Activated gamma-delta T cell treated with anti-CD3 and anti-CD28 coated beads, Interleukin-2, amount 50 U/mL, for 16 hours (primary cell): Measurements from ENCODE around the gene RAC3.
A peak's percentile ranks its signal among the peaks of the same experiment; 100 is the strongest.
"Not testable (repeated sequence)": the region's sequence is repeated elsewhere in the genome, so short reads cannot be mapped to it uniquely, and the experiment has no call there.

Source experiments
- DNase-seq: peaks from one replicate; pipeline ENCODE4 v3.0.0-alpha.2; 2020; ENCODE audit warnings: low read depth

Gene RAC3

DNA sequence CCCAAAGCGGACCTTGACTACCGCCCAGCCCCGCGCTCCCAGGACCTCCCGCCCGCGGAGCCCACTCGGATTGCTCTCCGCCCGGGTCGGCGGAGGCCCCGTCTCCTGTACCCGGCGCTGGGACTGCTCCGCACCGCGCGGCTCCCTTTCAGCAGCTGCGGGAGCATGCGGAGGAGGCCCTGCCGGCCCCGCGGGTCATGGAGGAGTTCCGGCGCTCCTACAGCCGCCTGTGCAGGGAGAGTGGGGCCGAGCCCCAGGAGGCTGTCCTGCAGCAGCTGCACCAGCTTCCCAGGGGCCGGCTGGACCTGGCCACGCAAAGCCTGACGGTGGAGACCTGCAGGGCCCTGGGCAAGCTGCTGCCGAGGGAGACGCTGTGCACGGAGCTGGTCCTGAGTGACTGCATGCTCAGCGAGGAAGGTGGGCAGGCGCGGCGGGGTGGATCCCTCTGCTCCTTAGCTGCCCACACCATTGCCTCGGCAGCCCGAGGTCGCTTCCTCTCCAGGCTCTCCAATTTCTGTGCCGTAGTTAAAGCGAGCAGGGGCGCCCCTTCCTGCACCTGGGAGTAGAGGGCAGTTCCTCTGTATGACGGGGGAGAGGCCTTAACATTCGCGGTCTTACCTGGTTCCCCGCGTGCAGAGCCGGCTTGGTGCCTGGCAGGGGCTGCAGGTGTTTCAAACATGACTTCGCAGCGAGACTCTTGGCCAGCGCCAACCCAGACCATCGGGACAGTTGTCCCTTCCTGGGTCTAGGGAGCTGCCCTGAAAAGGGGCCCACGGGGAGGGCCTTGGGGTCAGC, 7.8 kb upstream of the RAC3 start:
- DNase-seq = no peak

DNA sequence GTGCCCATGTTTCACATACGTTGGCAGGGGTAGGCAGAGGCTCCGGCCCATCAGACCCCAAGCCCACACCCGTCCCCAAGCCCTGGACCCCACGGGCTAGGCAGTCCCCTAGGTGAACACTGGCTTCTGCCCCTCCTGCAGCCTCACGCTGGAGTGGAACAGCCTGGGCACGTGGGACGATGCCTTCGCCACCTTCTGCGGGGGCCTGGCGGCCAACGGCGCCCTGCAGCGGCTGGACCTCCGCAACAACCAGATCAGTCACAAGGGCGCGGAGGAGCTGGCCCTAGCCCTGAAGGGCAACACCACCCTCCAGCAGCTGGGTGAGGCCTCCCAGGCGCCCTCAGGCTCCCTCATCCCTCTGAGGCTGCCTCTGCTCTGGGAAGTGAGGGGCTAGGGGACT, 6.6 kb upstream of the RAC3 start:
- no peak for DNase-seq

DNA sequence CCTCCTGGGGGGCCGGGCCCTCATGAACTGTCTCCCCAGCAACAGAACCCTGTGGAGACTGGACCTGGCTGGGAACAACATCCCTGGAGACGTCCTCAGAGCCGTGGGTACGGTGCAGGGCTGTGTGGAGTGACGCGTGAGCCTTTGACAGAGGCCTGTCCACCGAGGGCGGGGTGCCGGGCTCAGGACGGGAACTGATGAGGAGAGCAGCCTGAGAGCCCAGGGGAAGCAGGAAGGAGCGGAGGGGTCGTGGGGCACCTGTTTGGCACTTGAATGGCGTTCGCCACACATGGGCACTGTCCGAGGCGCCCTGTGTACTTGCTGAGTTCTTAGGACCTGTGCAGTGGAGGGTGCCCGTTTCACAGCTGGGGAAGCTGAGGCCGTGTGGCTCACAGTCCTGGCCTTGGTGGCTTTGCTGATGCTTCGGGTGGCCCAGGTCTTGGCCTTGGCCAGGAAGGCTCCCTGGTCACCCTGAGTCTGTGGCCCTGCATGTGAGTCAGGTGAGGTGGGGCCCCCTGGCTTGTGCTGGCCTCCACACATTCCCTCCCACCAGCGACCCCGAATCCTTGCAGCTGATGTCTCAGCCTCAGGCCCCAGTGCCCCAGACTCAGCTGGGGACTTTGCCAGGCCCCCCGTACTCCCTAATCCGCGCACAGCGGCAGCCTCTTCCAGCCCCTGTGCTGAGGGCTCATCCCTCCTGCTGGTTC, 5.9 kb upstream of the RAC3 start:
- DNase-seq = no peak

DNA sequence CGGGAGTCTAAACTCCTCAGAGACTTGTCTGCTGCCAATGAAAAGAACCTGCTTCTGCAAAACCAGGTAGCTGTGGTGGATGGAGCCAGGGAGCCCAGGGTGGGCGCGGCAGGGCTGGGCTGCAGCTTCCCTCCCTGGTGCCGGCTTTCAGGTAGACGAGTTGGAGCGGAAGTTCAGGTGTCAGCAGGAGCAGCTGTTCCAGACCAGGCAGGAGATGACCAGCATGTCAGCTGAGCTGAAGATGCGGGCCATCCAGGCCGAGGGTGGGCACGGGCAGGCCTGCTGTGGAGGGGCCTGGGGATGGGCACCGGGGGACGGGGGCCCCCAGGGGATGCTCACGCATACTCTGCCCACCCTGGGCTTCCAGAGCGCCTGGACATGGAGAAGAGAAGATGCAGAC, 3.2 kb upstream of the RAC3 start:
- no peak for DNase-seq

DNA sequence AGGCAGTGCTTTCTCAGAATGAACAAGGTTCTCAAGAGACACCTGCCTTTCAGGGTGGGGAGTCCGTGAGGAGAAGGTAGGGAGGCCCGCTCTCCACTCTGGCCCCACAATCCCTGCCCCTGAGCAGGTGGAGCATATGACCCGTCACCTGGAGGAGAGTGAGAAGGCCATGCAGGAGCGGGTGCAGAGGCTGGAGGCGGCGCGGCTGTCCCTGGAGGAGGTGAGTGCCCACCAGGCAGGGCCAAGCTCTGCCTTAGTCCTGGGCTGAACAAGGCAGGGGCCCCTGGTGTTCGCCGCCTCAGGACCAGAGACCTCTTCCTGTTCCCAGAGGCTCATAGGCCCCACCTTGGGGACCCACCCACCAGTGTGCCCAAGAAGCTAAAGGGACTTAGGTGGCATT, 2.5 kb upstream of the RAC3 start:
- DNase-seq = no peak

DNA sequence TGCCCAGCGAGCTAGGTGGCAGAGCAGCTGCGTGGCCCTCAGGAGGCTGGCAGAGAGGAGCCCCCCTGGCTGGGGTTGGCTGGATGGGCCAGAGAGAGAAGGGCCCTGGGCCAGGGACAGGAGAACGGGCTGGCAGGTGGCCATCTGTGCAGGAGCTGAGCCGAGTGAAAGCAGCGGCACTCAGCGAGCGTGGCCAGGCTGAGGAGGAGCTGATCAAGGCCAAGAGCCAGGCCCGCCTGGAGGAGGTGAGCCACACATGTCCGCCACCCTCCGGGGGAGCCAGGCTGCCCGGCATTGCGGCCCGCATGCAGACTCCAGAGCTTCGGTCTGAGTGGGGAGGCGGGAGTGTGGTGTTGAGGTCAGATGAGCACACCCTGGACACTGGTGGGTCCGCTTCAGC, 2.1 kb upstream of the RAC3 start:
- no peak for DNase-seq

DNA sequence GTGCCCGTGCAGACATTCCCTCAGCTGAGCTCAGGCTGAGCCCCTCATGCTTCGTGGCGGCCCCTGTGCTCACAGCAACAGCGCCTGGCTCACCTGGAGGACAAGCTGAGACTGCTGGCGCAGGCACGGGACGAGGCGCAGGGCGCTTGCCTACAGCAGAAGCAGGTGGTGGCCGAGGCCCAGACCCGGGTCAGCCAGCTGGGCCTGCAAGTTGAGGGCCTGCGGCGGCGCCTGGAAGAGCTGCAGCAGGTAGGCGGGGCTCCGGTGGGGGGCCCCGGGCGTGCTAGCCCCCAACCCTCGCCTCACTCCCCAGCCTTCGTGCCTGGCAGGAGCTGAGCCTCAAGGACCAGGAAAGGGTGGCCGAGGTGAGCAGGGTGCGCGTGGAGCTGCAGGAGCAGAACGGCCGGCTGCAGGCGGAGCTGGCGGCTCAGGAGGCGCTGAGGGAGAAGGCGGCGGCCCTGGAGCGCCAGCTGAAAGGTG, 1.4 kb upstream of the RAC3 start:
- no peak for DNase-seq

DNA sequence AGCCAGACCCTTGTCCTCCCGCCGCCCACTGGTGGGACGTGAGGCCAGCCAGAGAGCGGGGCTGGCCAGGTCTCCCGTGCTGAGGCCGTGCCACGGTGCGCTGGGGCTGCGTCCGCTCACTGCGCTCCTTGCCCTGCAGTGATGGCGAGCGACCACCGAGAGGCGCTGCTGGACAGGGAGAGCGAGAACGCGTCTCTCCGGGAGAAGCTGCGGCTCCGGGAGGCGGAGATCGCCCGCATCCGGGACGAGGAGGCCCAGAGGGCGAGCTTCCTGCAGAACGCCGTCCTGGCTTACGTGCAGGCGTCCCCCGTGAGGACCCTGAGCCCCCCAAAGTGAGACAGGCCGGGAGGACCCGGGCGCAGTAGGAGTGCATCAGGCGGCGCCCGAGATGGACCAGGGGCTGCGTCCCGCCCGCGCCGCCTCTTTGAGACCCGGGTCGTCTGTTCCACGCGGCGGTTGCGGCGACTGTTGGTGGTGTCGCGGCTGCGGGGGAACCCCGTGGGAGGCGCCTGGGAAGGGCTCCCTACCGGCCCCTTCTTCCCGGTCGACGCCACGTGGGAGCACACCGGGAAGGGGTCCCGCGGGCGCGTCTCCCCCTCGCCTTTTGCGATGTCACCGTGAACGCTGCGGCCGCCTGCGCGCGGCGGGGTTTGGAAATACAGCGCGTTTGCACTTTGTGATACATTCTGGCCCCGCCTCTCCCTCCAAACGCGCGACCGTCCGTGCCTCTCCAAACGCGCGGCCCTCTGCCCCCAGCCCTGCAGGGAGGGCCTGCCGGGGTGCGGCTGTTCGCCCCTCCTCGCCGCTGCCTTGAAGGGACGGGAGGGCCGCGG, 792 bp upstream of the RAC3 start:
- DNase-seq = peak; percentile 71

DNA sequence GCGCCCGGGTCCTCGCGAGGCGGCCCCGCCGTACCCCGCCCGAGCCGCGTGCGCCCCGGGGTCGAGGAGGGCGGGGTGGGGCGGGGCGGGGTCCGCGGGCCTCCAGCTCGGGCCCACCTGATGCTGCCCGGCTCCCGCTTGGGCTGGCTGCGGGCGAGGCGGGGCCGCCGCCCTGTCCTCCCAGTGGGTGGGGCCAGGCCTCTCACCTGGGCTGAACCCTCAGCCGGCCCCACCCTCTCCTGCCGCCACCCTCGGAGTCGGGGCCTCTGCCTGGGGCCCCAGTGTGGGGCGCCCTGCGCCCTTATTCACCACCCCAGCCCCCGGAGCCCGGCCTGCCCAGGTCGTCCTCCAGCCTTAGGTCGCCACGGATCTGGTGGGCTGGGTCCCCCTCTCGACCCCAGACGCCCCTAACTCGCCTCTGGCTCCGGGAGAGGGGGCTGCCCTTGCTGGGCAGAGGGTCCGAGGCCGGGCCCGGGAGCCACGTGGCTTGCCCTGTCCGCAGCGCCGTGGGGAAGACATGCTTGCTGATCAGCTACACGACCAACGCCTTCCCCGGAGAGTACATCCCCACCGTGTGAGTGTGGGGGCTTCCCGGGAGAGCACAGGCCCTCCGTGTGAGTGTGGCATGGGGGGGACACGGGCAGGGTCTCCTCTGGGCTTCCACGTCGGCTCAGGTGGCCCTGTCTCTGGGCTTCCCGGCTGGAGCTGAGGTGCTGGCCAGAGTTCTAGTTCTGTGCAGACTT, 578 bp downstream of the RAC3 start:
- no peak for DNase-seq

DNA sequence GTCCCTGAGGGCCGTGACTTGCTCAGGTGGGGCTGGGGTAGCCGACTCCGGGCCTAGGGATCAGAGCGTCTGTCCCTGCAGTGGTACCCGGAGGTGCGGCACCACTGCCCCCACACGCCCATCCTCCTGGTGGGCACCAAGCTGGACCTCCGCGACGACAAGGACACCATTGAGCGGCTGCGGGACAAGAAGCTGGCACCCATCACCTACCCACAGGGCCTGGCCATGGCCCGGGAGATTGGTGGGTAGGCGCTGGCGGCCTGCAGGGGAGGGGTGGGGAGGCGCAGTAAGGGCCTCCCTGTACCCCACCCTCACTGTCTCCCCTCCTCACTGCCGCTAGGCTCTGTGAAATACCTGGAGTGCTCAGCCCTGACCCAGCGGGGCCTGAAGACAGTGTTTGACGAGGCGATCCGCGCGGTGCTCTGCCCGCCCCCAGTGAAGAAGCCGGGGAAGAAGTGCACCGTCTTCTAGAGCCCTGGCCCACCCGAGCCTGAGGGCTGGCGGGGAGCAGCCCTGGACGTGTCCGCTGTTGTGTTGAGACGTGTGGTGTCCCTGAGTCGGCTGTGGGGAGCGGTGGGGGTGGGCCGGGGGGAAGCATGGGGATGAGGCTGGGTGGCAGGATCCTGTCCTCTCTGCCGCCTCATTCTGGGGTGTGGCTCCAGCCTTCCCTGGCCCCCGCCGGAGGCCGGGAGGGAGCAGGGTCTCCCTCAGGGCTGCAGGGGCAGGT, 2.0 kb downstream of the RAC3 start:
- DNase-seq = no peak

DNA sequence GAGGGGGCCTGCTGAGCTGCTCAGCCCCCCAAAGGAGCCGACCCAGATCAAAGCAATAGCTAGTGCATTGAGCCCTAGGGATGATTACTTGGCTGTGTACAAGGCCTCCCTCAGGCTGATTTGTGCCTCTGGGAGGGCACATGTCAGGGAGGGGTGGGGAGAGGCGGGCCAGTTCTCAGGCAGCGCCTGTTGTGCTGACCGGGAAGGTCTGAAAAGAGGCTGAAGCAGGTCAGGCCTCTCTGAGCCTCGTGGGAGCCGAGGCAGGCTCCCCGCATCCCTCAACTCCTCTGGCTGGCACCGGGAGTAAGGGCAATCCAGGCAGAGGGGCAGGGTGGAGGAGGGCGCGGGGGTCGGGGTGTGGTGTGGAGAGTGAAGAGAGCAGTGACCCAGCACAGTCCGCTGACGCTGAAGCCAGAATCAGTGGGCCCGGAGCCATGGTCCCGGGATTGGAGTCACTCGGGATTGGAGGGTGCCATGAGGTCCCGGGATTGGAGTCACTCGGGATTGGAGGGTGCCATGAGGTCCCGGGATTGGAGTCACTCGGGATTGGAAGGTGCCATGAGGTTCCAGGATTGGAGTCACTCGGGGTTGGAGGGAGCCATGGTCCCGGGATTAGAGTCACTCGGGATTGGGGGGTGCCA, 3.0 kb downstream of the RAC3 start:
- no peak for DNase-seq

DNA sequence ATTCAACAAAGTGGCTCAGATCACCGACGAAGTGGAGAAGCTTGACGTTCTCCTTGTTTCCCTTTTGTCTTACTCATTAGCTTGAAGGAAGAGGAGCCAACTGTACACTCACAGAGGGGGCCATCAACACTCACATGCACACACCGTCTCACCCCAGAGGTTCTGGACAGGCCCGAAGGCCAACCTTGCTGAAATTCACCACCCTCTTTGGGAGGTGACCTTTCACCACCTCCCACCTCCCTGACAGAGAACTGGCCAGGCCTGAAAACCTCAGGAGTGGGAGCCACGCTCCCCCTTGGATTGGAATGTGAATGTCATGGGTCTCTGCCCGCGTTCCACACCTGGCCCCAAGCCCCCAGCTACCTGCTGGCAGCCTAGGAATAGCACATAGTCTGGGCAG, 4.0 kb downstream of the RAC3 start:
- DNase-seq = no peak

DNA sequence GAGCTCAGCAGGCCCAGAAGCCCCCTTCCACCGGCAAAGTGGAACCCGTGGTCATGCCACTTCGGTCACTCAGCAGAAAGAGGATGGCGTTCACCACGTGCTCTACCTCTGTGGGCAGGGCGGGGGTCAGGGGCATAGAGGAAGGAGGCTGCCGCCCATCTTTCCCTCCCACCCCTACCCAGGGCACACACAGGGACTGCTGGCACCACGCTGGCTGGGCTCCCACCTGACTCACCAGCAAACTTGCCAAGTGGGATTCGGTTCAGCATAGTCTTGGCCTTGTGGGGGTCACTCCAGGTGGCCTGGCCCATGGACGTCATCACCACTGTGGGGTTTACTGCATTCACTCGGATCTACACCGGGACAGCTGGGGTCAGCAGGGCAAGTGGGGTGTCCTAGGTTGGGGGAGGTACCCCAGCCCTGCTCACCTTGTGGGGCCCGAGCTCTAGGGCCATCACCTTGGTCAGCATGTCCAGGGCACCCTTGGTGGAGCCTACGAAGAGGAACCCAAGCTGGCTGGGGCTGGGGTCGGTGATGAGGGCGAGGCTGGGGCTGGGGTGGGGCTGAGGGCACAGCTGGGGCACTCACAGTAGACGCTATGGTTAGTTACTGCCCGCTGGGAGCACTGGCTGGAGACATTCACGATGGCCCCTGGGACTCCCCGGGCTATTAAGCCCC, 4.6 kb downstream of the RAC3 start:
- DNase-seq = no peak

DNA sequence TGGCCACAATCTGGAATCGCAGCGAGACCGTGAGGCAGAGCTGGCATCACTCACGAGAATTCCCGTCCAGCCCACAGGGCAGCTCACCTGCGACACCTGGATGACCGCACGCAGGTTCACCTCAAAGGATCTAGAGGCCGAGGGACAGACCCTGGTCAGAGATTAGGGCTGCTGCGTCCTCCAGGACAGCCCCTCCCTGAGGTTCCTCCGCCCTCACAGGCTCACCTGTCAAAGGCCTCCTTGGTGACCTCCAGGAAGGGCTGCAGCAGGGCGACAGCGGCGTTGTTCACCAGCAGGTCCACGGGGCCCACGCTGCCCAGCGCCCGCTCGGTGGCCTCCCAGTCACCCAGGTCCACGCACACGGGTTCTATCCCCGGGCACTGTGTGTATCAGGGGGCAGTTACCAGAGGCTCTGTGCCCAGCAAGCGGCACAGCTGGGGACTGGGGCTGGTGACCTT, 5.2 kb downstream of the RAC3 start:
- DNase-seq = no peak

DNA sequence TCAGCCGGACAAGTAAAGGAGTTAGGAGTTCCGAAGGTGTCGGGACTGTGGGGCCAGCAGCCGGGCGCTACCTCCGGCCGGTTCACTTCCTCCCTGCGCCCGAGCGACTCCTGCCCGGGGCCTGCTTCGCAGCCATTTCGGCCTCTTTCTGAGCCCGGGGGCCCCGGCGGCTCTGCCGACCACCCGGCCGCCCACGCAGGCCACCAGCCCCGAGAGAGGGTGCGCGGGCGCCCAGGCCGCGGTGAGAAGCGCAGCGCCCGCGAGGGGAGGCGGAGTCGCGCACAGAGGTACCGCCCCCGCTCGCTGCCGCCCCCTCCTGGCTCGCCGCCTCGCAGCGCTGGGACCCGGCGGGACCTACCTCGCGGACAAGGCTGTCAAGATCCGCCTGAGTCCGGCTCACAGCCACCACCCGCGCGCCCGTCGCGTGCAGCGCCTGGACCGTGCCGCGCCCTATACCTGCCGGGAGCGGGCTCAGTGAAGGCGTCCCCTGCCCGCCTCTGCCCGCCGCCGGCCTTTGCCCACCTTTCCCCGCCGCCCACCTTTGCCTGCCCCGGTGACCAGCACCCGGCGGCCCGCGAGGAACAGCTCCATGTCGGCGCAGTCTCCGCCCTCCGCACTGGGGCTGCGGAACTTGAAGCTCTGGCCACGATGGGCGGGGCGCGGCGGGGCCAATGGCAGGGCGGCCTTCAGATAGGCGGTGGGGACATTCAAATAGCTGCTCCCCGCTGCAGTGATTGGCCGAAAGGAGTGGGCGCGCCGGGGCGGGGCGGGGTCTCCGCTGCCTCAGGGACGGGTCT, 5.8 kb downstream of the RAC3 start, which contains the start of gene DCXR:
TSS of gene DCXR (minus strand) at position 606 of the 797 bp plus-strand sequence. CDS start at position 591, 15 bp downstream.
- DNase-seq = peak; percentile 92

DNA sequence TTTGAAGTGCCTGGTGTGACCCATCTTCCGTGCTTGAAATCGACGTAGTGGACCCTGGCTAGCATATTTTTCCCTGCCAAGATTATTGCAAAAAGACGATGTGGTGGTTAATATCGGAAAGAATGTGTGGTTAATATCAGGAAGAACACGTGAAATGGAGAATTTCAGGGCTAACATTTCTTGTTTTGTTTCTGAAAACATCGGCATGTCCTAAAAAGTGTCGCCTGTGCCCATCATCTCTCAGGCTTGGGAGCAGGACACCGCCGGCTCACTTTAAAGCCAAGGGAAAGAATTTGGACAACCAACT, 6.4 kb downstream of the RAC3 start:
- no peak for DNase-seq

DNA sequence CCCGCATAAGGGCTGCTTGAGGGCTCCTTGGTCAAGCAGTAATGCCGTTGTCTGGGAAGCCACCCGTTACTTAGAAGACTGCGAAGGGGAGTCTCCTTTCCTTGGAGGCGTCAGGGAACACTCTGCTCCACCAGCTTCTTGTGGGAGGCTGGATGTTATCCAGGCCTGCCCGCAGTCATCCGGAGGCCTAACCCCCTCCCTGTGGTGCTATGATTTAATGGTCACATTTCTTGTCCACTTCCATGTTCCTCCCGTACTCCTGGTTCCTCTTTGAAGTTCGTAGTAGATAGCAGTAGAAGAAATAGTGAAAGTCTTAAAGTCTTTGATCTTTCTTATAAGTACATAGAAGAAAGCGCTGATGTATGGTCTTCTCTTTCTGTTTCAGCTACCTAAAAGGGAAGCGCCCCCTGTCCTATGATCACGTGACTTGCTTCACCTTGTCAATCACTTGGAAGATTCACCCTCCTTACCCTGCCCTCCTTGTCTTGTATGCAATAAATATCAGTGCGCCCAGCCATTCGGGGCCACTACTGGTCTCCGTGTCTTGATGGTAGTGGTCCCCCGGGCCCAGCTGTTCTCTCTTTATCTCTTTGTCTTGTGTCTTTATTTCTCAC, 7.4 kb downstream of the RAC3 start:
- DNase-seq = not testable (repeated sequence)

DNA sequence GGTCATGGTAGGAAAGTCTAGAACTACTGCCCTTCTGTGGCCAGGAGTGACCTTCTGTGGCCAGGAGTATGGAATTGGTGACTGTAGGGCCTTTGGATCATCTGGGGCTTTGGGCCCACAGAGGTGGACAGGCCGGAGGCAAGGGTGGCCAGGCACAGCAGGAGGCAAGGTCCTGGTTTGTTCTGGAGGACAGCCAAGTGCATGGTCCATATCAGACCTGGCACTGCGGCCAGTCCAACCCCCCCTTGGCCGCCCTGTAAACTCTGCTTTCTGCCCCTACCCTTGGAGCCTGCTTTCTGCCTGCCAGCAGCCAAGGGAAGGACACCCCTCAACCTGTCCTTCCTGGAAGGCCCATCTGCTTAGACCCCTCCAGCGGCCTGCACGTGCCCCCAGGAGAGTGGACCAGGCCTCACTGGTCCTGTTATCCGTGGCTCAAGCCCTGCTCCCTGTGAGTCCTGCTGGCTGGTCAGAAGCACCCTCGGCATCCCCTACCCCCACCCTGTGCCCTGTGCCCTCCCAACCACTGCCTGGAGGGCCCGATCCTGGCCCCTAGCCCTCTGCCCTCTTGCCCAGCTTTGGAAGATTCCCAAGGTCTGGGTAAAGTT, 8.3 kb downstream of the RAC3 start:
- DNase-seq = no peak
